ENCODE data around the gene CLEC2L.

DNA sequence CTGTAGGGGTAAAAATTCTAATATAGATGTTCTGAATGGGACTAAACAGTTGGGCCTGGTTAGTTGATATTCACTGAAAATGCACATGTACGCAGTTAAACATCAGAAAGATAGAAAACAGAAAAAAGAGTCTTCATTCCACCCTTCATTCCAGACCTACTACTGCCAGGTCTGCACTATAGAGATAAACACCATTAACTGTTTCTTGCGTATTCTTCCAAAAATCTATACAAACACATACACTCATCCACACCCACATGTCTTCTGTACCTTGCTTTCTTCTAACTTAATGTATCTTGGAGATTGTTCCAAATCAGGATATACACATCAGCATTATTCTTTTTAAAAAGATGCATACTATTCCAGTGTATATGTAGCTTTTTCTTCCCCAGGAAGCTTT, 13.9 kb upstream of the CLEC2L start:
- no peak for TF ChIP-seq CTCF (IDR thresholded peaks at IDR 0.05)
- TF ChIP-seq POLR2A (IDR thresholded peaks at IDR 0.05) = no peak
